ENCODE results near the gene LOXHD1. TPM values are rescaled to one million over a fixed set of nuclear protein-coding genes. Genes with fewer than 3 reads are reported as not detected.

LOXHD1 gene, protein sequence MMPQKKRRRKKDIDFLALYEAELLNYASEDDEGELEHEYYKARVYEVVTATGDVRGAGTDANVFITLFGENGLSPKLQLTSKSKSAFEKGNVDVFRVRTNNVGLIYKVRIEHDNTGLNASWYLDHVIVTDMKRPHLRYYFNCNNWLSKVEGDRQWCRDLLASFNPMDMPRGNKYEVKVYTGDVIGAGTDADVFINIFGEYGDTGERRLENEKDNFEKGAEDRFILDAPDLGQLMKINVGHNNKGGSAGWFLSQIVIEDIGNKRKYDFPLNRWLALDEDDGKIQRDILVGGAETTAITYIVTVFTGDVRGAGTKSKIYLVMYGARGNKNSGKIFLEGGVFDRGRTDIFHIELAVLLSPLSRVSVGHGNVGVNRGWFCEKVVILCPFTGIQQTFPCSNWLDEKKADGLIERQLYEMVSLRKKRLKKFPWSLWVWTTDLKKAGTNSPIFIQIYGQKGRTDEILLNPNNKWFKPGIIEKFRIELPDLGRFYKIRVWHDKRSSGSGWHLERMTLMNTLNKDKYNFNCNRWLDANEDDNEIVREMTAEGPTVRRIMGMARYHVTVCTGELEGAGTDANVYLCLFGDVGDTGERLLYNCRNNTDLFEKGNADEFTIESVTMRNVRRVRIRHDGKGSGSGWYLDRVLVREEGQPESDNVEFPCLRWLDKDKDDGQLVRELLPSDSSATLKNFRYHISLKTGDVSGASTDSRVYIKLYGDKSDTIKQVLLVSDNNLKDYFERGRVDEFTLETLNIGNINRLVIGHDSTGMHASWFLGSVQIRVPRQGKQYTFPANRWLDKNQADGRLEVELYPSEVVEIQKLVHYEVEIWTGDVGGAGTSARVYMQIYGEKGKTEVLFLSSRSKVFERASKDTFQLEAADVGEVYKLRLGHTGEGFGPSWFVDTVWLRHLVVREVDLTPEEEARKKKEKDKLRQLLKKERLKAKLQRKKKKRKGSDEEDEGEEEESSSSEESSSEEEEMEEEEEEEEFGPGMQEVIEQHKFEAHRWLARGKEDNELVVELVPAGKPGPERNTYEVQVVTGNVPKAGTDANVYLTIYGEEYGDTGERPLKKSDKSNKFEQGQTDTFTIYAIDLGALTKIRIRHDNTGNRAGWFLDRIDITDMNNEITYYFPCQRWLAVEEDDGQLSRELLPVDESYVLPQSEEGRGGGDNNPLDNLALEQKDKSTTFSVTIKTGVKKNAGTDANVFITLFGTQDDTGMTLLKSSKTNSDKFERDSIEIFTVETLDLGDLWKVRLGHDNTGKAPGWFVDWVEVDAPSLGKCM (N-terminal part only)
- polyA plus RNA-seq (2013, experiment 1 of 2): 0.05 TPM
- polyA plus RNA-seq (2013, experiment 2 of 2): 0.06 TPM

- Histone ChIP-seq H3K4me1 (ENCODE audit: insufficient read depth, low read length) (peaks cover 4% of the 10 kb centered on the region; the same call in 1 of the 2 replicates), H3K9me3 (ENCODE audit: insufficient read depth, low read depth, low read length) (no peaks in the 10 kb centered on the region), H3K27me3 (ENCODE audit: insufficient read depth, low read length) (no peaks in the 10 kb centered on the region), H3K27ac (ENCODE audit: low read depth, low read length) (no peak within 1 kb of the TSS), H3K9ac (ENCODE audit: low read depth, low read length) (no peak within 1 kb of the TSS), H3K36me3 (ENCODE audit: insufficient read depth, low read length) (no peaks in the 10 kb centered on the region), H3K4me3 (ENCODE audit: low read length) (no peak within 1 kb of the TSS)
- WGBS: 77% methylated on average over 25 of the region's 25 CpGs
Observed at GRCh38 chr18:46657115-46657955, at the start of gene LOXHD1. LOXHD1 (minus strand) TSS chr18:46657220; CDS start chr18:46657033, 187 bp downstream.

GRCh38 chr18:46705521-46705920, 48.5 kb upstream of the LOXHD1 start:
- no peaks in the 10 kb centered on the region for H3K27me3 ChIP-seq (ENCODE audit: insufficient read depth, low read length)
- H3K36me3 ChIP-seq (ENCODE audit: insufficient read depth, low read length): no peaks in the 10 kb centered on the region
- no peak overlapping the region for H3K27ac ChIP-seq (ENCODE audit: low read depth, low read length)
- WGBS: 56% methylated on average over 5 of the region's 5 CpGs
- H3K9ac ChIP-seq (ENCODE audit: low read depth, low read length): no peak overlapping the region
- no peak overlapping the region for H3K4me3 ChIP-seq (ENCODE audit: low read length)
- H3K4me1 ChIP-seq (ENCODE audit: insufficient read depth, low read length): 0 out of 2 replicates have a peak, but pooled peaks cover 3% of the 10 kb centered on the region
- H3K9me3 ChIP-seq (ENCODE audit: insufficient read depth, low read depth, low read length): no peaks in the 10 kb centered on the region

GRCh38 chr18:46704816-46705215, 47.8 kb upstream of the LOXHD1 start:
- Histone ChIP-seq H3K9ac (ENCODE audit: low read depth, low read length) (no peak overlapping the region), H3K4me1 (ENCODE audit: insufficient read depth, low read length) (0 out of 2 replicates have a peak, but pooled peaks cover 3% of the 10 kb centered on the region), H3K36me3 (ENCODE audit: insufficient read depth, low read length) (no peaks in the 10 kb centered on the region), H3K27ac (ENCODE audit: low read depth, low read length) (no peak overlapping the region), H3K4me3 (ENCODE audit: low read length) (no peak overlapping the region), H3K9me3 (ENCODE audit: insufficient read depth, low read depth, low read length) (no peaks in the 10 kb centered on the region), H3K27me3 (ENCODE audit: insufficient read depth, low read length) (no peaks in the 10 kb centered on the region)
- WGBS: 95% methylated on average over 4 of the region's 4 CpGs

GRCh38 chr18:46704189-46704588, 47.2 kb upstream of the LOXHD1 start:
- no peak overlapping the region for H3K4me3 ChIP-seq (ENCODE audit: low read length)
- no peak overlapping the region for H3K27ac ChIP-seq (ENCODE audit: low read depth, low read length)
- H3K9ac ChIP-seq (ENCODE audit: low read depth, low read length): no peak overlapping the region
- no peaks in the 10 kb centered on the region for H3K9me3 ChIP-seq (ENCODE audit: insufficient read depth, low read depth, low read length)
- 0 out of 2 replicates have a peak, but pooled peaks cover 3% of the 10 kb centered on the region for H3K4me1 ChIP-seq (ENCODE audit: insufficient read depth, low read length)
- H3K27me3 ChIP-seq (ENCODE audit: insufficient read depth, low read length): no peaks in the 10 kb centered on the region
- H3K36me3 ChIP-seq (ENCODE audit: insufficient read depth, low read length): no peaks in the 10 kb centered on the region
- WGBS: 87% methylated on average over 7 of the region's 7 CpGs

GRCh38 chr18:46702471-46702870, 45.5 kb upstream of the LOXHD1 start:
- no peak overlapping the region for H3K9ac ChIP-seq (ENCODE audit: low read depth, low read length)
- no peaks in the 10 kb centered on the region for H3K36me3 ChIP-seq (ENCODE audit: insufficient read depth, low read length)
- H3K4me1 ChIP-seq (ENCODE audit: insufficient read depth, low read length): 0 out of 2 replicates have a peak, but pooled peaks cover 3% of the 10 kb centered on the region
- no peak overlapping the region for H3K27ac ChIP-seq (ENCODE audit: low read depth, low read length)
- no peaks in the 10 kb centered on the region for H3K9me3 ChIP-seq (ENCODE audit: insufficient read depth, low read depth, low read length)
- H3K4me3 ChIP-seq (ENCODE audit: low read length): no peak overlapping the region
- 94% methylated on average over 6 of the region's 6 CpGs for WGBS
- H3K27me3 ChIP-seq (ENCODE audit: insufficient read depth, low read length): no peaks in the 10 kb centered on the region

DNA sequence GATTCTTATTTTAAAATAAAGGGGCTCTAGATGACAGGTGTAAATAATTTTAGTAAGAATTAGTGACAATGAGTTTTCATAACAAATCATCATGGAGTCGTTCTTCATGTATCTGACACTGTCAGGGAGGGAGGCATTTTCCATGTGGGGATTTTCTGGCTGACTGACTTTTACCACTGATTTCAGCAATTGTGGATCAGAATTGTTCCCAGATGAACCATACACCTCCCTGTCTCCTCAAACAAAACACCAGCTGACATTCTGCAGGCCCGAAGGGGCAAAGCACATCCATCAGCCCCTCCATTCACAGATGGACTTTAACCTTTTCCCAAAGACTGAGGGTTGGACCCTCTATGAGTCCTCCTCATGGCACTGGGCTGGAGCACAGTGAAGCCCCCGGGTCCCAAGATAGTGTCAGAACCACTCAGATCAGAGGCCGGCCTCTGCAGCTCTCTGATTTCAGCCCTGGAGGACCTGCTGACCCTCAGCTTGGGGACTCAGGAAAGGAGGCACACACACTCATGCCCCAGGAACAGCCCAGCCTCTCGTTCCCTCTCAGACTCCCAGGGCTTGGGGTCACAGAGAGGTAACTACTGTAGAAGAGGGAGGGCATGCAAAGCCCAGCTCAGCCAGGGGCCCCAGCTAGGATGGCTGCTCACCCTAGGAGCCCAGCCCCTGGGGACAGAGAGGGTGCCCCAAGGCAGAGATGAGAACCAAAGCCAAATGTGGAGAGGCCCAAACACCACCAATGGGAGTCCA, 43.2 kb upstream of the LOXHD1 start:
- H3K27me3 ChIP-seq (ENCODE audit: insufficient read depth, low read length): no peaks in the 10 kb centered on the region
- 94% methylated on average over 5 of the region's 5 CpGs for WGBS
- H3K9ac ChIP-seq (ENCODE audit: low read depth, low read length): no peak overlapping the region
- H3K27ac ChIP-seq (ENCODE audit: low read depth, low read length): no peak overlapping the region
- no peaks in the 10 kb centered on the region for H3K4me1 ChIP-seq (ENCODE audit: insufficient read depth, low read length)
- H3K36me3 ChIP-seq (ENCODE audit: insufficient read depth, low read length): no peaks in the 10 kb centered on the region
- no peaks in the 10 kb centered on the region for H3K9me3 ChIP-seq (ENCODE audit: insufficient read depth, low read depth, low read length)
- no peak overlapping the region for H3K4me3 ChIP-seq (ENCODE audit: low read length)

DNA sequence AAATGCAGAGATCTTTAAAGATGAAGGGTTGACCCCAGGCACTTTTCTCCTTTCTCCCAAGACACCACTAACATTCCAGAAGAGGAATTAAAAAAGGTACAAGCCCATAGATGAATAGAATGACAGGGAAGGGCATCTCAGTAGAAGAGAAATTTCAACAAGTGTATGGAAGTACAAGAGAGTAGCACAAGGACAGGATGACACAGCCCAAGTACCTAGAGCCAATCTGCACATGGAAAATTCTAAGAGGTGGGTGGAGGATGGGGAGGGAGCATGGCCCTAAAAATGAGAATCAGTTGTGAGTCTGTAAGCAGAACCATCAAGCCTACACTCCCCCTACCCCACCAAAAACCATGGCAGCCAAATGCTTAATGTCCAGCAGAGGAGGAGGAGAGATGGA, 39.7 kb upstream of the LOXHD1 start:
- Histone ChIP-seq H3K27me3 (ENCODE audit: insufficient read depth, low read length) (no peaks in the 10 kb centered on the region), H3K4me3 (ENCODE audit: low read length) (no peak overlapping the region), H3K36me3 (ENCODE audit: insufficient read depth, low read length) (no peaks in the 10 kb centered on the region), H3K9ac (ENCODE audit: low read depth, low read length) (no peak overlapping the region), H3K9me3 (ENCODE audit: insufficient read depth, low read depth, low read length) (no peaks in the 10 kb centered on the region), H3K4me1 (ENCODE audit: insufficient read depth, low read length) (peaks cover 8% of the 10 kb centered on the region; the same call in 1 of the 2 replicates), H3K27ac (ENCODE audit: low read depth, low read length) (no peak overlapping the region)

DNA sequence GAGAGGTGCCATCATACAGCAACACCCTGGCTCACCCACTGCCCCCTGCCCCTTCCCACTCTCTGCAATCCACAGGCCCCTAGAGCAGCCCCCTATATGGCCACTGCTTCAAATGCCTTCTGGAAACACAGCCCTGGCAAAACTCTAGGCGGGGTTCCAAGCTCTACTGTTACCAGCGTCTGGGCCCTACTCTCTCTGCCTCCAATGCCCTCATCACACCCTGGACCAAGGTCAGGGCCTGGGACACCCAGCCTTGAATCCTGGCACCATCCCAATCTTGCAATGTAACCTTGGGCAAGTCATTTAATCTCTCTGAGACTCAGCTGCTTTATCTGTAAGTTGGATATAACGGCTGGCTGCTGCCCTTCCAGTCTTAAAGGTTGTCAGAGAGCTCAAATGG, 39.2 kb upstream of the LOXHD1 start:
- Histone ChIP-seq H3K36me3 (ENCODE audit: insufficient read depth, low read length) (no peaks in the 10 kb centered on the region), H3K4me1 (ENCODE audit: insufficient read depth, low read length) (peaks cover 8% of the 10 kb centered on the region; the same call in 1 of the 2 replicates), H3K9ac (ENCODE audit: low read depth, low read length) (no peak overlapping the region), H3K27me3 (ENCODE audit: insufficient read depth, low read length) (no peaks in the 10 kb centered on the region), H3K9me3 (ENCODE audit: insufficient read depth, low read depth, low read length) (no peaks in the 10 kb centered on the region), H3K27ac (ENCODE audit: low read depth, low read length) (no peak overlapping the region), H3K4me3 (ENCODE audit: low read length) (no peak overlapping the region)
- WGBS: 88% methylated on average over 3 of the region's 3 CpGs

DNA sequence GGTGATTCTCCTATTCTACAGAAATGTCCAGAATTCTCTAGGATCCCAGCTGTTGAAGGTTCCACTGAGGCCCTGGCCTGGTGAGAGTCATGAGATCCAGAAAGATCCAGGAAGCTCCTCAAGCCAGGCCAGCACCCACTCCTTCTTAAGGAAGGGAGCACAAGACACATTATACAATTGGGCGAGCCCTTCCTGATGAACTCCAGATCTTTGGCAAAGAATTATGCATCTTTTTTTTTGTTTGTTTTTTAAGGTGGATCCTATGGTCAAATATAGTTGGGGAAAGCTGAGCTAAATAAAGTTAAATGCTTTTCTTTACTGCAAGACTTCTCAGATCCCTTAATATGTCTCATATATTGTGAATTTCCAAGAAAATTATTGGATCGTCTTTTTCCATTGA, 37.0 kb upstream of the LOXHD1 start:
- no peak overlapping the region for H3K9ac ChIP-seq (ENCODE audit: low read depth, low read length)
- H3K27me3 ChIP-seq (ENCODE audit: insufficient read depth, low read length): no peaks in the 10 kb centered on the region
- WGBS: 100% methylated on average over 2 of the region's 2 CpGs
- no peaks in the 10 kb centered on the region for H3K9me3 ChIP-seq (ENCODE audit: insufficient read depth, low read depth, low read length)
- H3K4me1 ChIP-seq (ENCODE audit: insufficient read depth, low read length): peaks cover 8% of the 10 kb centered on the region; the same call in 1 of the 2 replicates
- no peaks in the 10 kb centered on the region for H3K36me3 ChIP-seq (ENCODE audit: insufficient read depth, low read length)
- no peak overlapping the region for H3K27ac ChIP-seq (ENCODE audit: low read depth, low read length)
- H3K4me3 ChIP-seq (ENCODE audit: low read length): no peak overlapping the region

All from HUES64 (cell line).